ENCODE results near the gene HDAC4. TPM values are rescaled to one million over a fixed set of nuclear protein-coding genes. Genes with fewer than 3 reads are reported as not detected.
A peak's percentile ranks its signal among the peaks of the same experiment; 100 is the strongest.

HDAC4 gene
- total RNA-seq, 1 donor from 2014 or later: 46.2 TPM

DNA sequence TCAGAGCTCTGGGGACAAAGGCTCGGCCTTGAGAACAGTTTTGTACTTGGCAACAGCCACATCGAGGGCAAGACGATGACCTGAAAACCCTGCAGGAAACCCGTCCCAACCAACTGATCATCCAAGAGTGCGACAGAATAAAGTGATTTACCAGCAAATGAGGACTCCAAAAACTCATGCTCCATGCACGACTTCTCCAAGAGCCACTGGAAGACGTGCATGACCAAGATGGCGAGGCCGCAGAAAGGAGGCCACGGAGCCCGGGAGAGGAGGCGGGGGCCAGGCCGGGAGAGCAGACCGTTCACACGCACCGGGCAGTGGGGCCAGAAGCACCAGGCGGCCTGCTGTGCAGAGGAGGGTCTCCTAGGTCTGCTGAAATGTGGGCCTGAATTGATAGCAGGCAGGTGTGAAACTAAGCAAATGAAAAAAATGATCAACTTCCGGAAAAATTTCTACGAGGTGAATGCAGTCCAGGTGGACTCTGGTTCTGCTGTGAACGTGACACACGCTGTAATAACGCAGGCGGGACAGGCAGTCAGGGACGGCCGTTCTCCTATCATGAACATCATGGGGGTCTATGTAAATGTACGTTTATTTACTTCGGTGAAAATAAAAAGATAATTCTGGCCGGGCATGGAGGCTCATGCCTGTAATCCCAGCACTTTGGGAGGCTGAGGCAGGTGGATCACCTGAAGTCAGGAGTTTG lies 252.2 kb downstream of the HDAC4 start:
- Mint-ChIP-seq H3K9me3 (ENCODE audit: low read depth) (no peaks in the 10 kb centered on the region), H3K4me1 (ENCODE audit: low read depth) (peaks cover 4% of the 10 kb centered on the region), H3K27me3 (no peaks in the 10 kb centered on the region), H3K27ac (no peak overlapping the region), H3K36me3 (ENCODE audit: insufficient read depth) (peaks cover 8% of the 10 kb centered on the region), H3K4me3 (ENCODE audit: low read depth) (no peak overlapping the region)
- no peak for TF ChIP-seq CTCF (IDR thresholded peaks at IDR 0.05; ENCODE audit: unreplicated experiment)
- no peak for DNase-seq (ENCODE audit: low spot score, unreplicated experiment)

- Mint-ChIP-seq H3K4me3 (ENCODE audit: low read depth) (no peak overlapping the region), H3K9me3 (ENCODE audit: low read depth) (no peaks in the 10 kb centered on the region), H3K36me3 (ENCODE audit: insufficient read depth) (peaks cover 10% of the 10 kb centered on the region), H3K27me3 (no peaks in the 10 kb centered on the region), H3K27ac (no peak overlapping the region), H3K4me1 (ENCODE audit: low read depth) (peaks cover 4% of the 10 kb centered on the region)
- no peak for TF ChIP-seq CTCF (IDR thresholded peaks at IDR 0.05; ENCODE audit: unreplicated experiment)
- DNase-seq (ENCODE audit: low spot score, unreplicated experiment): no peak
These were observed 253.4 kb downstream of the HDAC4 start for GRCh38 chr2:239147376-239147775.

DNA sequence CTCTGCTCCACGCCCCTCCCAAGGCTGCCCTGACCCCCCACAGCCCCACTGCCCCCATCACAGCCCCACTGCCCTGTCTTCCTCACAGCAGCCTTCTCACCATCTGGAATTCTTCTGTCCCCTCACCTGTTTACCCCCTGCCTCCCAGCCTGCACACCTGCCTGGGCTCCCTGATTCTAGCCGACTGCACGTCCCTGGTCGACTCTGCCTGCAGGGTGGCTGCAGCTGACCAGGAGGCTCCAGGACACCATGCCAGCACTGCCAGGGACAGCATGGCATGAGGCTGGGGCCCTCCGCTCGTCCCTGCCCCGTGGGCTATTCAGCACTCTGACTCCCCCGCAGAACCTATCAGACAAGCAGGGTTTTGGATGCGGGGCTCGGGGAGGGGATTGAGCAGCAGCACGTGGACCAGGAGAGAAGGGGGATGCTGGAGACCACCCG lies 254.1 kb downstream of the HDAC4 start:
- Mint-ChIP-seq H3K36me3 (ENCODE audit: insufficient read depth) (peaks cover 11% of the 10 kb centered on the region), H3K9me3 (ENCODE audit: low read depth) (no peaks in the 10 kb centered on the region), H3K4me1 (ENCODE audit: low read depth) (peaks cover 4% of the 10 kb centered on the region), H3K27me3 (no peaks in the 10 kb centered on the region), H3K27ac (no peak overlapping the region), H3K4me3 (ENCODE audit: low read depth) (no peak overlapping the region)
- TF ChIP-seq CTCF (IDR thresholded peaks at IDR 0.05; ENCODE audit: unreplicated experiment): no peak
- DNase-seq (ENCODE audit: low spot score, unreplicated experiment): no peak

GRCh38 chr2:239146011-239146641 lies 254.7 kb downstream of the HDAC4 start:
- Mint-ChIP-seq H3K4me1 (ENCODE audit: low read depth) (peaks cover 4% of the 10 kb centered on the region), H3K36me3 (ENCODE audit: insufficient read depth) (peaks cover 14% of the 10 kb centered on the region), H3K27me3 (no peaks in the 10 kb centered on the region), H3K9me3 (ENCODE audit: low read depth) (no peaks in the 10 kb centered on the region), H3K4me3 (ENCODE audit: low read depth) (no peak overlapping the region), H3K27ac (peak overlapping the region; percentile 5)
- TF ChIP-seq CTCF (IDR thresholded peaks at IDR 0.05; ENCODE audit: unreplicated experiment): no peak
- no peak for DNase-seq (ENCODE audit: low spot score, unreplicated experiment)

- Mint-ChIP-seq H3K36me3 (ENCODE audit: insufficient read depth) (peaks cover 14% of the 10 kb centered on the region), H3K27ac (no peak overlapping the region), H3K9me3 (ENCODE audit: low read depth) (no peaks in the 10 kb centered on the region), H3K27me3 (no peaks in the 10 kb centered on the region), H3K4me1 (ENCODE audit: low read depth) (peaks cover 4% of the 10 kb centered on the region), H3K4me3 (ENCODE audit: low read depth) (no peak overlapping the region)
- TF ChIP-seq CTCF (IDR thresholded peaks at IDR 0.05; ENCODE audit: unreplicated experiment): no peak
- DNase-seq (ENCODE audit: low spot score, unreplicated experiment): no peak
These were observed 255.2 kb downstream of the HDAC4 start for GRCh38 chr2:239145601-239146000.
